ENCODE results near the gene KRT28.
"Not testable (repeated sequence)": the region's sequence is repeated elsewhere in the genome, so short reads cannot be mapped to it uniquely, and the experiment has no call there.

KRT28 gene

DNA sequence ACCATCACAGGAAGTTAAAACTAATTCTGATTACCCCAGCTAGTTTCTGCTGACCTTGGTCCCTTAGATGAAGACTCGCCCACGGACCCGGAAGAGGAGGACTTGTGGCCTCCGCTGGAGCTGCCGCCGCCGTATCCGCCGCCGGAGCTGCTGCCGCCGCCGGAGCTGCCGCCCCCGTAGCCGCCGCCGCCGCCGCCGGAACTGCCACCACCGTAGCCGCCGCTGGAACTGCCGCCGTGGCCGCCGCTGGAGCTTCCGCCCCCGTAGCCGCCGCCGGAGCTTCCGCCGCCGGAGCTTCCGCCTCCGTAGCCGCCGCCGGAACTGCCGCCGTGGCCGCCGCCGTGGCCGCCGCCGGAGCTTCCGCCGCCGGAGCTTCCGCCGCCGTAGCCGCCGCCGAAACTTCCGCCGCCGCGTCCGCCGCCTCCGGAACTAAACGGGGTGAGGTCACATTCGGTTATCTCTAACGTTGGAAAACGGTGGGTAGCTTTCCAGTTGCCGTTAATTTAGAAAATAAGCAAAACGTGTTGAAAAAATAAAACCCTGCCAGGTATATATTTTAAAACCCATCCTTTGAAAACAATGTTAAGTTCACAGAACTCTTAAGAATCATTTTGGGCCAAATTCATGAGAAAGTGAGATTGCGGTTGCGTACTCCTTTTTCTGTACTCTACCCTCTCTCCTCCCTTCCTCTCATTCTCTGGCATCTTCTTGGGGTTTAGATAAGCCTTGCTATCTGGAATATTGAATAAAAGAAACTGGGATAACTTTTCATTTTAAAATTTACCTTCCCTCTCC lies 19.2 kb upstream of the KRT28 start:
- DNase-seq (ENCODE audit: low read depth in 2 of 2), result peak; percentile 52 to 63

DNA sequence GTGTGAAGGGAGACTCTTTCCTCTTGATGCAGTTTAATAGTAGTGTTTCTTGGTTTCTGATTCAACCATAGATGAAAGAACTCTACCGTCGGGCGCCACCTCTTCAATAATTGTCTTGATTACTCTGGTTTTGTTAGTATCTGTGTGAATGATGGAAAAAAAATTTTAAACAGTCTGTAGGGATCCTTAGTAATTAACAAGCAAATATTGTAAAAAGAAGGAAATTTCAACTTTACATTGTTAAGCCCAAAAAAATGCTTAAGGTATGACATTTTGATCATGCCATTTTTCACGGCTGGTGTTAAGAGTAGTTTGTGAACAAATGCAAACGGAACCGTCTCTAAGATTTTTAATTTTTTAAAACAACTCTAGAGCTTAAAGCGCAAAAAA lies 18.6 kb upstream of the KRT28 start:
- DNase-seq (ENCODE audit: low read depth in 2 of 2), result no peak

DNA sequence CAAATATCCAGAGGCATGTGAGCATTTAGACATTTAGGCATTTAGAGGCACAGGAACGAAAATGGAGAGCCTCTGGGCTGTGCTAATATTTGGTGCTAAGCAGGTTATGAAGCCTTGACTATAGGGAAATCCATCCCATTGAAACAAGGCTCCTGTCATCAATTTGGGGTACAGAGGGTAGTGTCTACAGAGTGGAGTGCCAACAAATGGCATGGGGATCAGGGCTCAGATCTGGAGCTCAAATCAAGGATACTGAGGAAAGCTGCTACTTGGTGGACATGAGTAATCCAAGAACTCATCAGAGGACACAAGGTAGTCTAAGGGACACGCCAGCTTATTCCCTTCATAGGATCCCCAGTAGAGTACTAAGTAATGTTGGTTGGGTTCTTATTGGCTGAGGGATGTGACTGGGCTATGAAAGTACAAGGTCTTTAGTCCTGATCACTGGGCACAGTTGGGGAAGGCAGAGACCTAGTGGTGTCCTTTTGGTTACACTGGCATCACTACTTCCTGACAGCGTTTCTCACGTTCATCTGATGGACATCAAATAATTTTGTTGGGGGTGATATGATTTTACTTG lies 17.4 kb upstream of the KRT28 start:
- no peak for DNase-seq (ENCODE audit: low read depth in 2 of 2)

DNA sequence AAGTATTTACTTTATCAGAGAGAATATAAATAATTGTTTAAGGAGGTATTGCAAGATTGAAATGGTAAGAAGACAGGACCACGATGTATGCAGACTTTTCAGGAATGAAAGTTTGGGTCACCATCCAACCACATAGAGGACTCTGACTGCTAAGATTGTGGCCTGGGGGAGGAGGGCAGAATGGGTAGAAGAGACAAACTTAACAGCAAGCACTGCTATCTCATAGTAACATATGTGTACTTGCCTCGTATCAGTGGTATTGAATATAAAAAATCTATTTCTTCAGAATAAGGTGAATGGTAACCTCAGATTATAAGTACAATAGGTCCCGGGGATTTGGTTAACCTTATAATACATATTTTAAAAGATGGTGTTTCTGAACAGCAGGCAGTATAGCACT lies 16.8 kb upstream of the KRT28 start:
- no peak for DNase-seq (ENCODE audit: low read depth in 2 of 2)

DNA sequence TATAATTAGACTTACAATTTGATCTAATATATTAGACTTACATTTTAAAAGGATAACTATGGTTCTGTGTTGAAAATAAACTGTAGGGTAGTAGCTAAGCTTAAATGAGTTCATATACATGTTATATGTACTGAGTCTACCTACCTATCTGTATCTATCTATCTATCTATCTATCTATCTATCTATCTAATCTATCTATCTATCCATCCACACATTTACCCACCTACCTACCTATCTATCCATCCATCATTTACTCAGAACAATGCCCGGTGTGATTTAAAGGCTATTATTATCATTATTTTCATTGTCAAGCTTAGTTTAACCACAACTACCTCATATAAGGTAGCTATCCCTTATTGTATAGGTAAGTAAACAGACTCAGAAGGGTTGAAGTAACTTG lies 15.6 kb upstream of the KRT28 start:
- DNase-seq (ENCODE audit: low read depth in 2 of 2), result no peak

DNA sequence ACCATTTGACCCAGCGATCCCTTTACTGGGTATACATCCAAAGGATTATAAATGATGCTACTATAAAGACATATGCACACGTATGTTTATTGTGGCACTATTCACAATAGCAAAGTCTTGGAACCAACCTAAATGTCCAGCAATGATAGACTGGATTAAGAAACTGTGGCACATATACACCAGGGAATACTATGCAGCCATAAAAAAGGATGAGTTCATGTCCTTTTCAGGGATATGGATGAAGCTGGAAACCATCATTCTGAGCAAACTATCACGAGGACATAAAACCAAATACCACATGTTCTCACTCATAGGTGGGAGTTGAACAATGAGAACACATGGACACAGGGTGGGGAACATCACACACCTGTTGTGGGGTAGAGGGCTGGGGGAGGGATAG lies 14.9 kb upstream of the KRT28 start:
- DNase-seq (ENCODE audit: low read depth in 2 of 2), result not testable (repeated sequence)

DNA sequence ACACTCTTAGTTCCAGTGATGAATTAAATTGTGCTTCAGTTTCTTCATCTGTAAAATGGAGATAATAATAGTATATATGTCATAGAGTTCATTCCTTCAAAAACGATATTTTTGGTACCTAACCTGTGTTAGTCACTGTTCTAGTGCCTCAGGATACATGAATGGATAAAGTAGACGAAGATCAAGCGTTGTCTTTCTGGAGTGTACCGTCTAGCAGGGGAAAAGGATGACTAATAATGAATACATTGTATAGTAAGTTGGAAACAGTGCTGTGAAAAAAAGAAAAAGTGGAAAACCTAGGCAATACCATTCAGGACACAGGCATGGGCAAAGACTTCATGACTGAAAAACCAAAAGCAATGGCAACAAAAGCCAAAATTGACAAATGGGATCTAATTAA lies 14.0 kb upstream of the KRT28 start:
- DNase-seq (ENCODE audit: low read depth in 2 of 2), result no peak

DNA sequence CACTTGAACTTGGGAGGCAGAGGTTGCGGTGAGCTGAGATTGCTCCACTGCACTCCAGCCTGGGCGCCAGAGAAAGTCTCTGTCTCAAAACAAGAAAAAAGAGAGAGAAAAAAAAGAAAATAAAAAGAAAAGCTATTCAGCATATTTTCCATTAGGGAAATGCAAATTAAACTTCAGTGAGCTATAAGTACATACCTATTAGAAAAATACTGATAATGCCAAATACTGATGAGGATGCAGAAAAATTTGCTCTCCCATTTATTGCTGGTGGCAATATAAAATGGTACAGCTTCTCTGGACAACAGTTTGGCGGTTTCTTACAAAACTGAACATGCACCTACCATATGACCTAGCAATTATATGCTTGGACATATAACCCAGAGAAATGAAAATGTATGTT lies 12.9 kb upstream of the KRT28 start:
- DNase-seq (ENCODE audit: low read depth in 2 of 2), result no peak

DNA sequence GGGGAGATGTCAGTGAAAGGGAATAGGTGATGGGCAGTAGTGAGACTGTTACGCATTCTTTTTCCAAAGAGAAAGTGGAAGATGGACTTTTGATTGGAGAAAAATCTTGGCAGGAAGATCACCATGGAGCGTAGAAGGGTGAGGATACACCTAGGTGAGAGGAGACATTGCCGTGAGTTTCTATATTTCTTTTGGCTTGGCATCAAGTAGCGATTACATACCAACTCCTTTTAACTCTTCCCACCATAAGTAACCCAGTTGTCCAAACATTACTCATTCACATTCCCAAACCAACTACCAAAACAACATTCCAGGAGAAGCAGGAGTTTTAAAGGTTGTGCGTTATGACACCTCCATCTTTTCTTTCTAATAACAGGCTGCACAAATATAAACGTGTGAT lies 10.7 kb upstream of the KRT28 start:
- DNase-seq (ENCODE audit: low read depth in 2 of 2), result no peak

DNA sequence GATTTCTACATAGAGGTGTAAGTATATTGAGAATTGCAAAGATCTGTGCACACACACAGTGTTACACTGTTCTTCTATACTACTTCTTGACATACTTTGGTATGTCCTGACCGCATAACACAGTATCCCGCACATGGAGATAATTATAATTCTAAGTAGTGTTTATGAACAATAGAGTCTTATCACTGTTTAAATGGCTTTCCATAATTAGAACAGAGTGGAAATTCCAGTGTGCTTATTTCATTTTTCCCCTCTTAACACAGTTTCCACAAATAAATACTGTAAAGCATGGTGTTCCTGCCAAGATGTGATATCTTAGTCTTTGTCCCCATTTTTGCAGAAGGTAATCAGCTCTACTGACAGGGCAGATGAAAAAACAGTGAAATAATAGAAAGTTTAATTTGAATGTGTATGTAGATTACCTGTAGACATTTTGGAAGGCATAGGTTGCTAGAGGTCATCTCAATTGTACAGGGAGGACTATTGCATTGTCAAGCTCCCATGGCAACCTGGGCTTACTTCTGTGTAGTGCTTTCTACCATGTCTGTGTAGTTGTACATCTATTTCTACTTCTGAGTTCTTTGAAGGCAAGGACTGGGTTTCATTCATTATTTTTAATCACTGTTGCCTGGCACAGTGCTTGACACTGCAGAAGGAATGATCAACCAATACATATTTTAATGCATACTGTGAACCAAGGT lies 10.1 kb upstream of the KRT28 start:
- DNase-seq (ENCODE audit: low read depth in 2 of 2), result no peak

DNA sequence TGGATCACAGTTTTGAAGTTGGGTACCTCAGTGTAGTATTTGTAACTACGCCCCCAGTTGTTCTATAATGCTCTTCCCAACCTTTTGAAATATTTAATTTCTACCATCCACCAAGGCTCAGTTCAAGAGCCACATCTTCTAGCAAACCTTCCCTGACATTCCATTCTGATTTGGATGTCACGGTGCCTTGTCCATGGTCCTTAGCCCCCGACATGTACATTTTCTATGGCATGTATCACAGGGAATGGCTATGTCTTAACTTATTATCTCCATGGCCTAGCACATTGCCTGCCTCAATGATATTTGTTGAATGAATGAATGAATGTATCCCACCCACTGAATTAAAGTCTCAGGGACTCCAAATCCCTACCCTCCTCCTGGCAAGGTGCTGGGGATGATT lies 6.4 kb upstream of the KRT28 start:
- DNase-seq (ENCODE audit: low read depth in 2 of 2), result no peak

DNA sequence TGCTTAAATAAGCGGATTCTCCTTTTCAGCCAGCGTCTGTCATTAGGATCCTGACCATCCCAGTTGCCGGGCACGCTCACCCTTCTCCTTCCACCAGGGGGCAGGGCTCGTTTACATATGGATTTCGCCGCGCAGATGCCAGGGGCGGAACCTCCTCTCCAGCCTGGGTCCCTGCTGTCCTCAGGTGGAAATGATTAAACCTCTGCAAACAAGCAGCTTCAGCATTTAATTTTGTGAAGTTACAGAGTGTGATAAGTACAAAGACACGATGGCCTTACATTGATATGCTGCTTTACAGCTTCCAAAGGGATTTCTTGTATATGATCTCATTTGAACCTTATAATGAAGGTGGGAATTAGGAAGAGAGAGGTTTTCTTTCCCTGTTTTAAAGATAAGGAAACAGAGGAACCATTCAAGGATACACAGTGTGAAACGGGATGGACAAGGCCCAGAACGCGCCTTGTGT lies 3.9 kb upstream of the KRT28 start:
- peak; percentile 33 to 56 for DNase-seq (ENCODE audit: low read depth in 2 of 2)

DNA sequence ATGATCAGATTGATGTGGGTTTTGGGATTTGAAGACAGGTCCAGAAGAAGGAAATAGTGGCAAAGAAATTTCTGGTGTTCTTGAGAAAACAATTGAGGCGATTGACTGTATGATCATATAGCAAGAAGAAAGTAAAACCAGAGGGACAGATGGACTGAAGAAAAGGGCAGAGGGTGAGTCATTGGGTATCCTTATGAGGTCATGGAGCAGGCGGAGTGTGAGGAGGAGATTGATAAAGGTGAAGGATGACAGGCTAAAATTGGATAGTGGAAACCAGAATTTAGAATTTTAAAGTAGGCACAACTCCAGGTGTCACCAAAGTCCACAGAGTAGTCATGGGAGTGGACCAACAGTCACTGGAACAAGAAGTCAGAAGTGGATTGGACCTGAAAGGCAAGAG lies 1.4 kb upstream of the KRT28 start:
- no peak for DNase-seq (ENCODE audit: low read depth in 2 of 2)

DNA sequence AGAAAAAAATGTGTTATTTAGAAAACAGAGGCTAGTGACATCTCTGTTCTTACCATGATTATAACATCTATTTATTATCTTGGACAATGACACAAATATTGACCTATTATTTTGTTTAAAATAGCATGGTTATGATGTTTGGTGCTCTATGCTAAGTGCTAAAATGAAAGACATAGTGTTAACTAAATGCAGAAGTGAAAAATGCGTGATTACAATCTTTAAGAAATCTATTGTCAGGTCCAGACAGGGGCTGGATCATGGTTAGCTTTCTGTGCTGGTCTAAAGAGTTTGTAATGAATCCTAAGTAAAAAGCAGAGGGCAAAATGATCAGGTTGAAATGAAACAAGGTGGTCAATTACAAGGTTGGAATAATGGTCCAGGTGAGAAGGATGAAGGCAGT lies 622 bp upstream of the KRT28 start:
- DNase-seq (ENCODE audit: low read depth in 2 of 2), result no peak

DNA sequence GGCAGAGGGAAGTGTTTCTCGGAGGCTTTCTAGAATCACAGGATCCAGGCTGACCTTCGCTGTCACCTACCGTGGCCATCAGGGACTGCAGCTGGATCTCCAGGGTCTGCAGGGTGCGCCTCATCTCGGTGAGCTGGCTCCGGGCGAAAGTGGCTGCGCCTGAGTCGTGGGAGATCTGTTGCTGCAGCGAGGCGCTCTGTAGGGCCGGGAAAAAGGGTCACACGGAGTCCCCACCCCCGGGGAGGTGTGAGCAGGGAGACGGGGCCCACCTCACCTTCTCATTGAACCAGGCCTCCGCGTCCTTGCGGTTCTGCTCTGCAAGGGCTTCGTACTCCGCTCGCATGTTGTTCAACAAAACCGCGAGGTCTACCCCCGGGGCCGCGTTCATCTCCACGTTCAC lies 2.9 kb downstream of the KRT28 start:
- no peak for DNase-seq (ENCODE audit: low read depth in 2 of 2)

DNA sequence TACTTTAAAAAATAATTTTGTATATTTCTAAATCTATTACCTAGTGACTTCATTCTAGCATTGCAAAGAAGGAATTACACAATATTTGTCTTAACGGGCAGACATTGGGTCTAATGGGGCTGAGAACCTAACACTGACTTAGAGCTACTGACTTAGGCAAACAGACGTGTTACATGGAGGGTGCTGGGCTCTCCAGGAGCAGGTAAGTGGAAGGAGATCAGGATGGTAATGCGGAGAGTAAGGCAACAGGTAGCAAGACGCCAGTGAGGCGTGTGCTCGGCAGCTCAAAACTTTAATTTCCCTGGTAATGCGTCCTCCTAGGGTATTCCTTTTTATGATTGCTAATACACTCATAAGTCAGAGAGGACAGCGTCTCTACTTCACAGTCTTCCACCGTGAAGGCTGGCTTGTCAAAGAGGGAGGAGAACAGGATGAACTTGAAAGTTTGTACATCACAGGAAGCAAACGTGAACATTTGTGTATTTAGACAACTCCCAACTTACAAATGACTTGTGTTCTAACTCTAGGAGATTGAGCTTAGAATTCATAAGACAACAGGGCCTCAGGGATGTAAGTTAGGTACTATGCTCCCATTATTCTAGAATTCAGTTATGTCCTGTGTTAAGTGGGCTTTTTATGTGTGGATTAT lies 4.6 kb downstream of the KRT28 start:
- no peak for DNase-seq (ENCODE audit: low read depth in 2 of 2)

DNA sequence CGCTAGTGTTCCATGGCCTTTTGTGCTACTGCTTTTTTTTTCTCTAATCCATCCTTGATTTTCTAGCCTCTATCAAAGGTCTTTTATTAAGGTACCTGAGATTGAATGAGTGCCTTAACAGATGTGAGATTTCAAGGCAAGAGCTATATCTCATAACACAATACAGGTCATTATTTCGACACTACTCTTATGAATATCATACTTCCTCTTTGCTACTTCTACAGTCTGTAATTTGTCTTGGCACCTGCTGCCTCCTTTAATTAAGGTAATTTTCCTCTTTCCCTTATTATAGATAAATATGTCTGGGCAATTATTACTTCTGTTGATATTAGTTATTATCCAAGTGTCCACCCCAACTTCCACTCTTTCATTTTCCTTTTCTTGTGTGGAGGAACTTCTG lies 5.3 kb downstream of the KRT28 start:
- DNase-seq (ENCODE audit: low read depth in 2 of 2), result no peak

DNA sequence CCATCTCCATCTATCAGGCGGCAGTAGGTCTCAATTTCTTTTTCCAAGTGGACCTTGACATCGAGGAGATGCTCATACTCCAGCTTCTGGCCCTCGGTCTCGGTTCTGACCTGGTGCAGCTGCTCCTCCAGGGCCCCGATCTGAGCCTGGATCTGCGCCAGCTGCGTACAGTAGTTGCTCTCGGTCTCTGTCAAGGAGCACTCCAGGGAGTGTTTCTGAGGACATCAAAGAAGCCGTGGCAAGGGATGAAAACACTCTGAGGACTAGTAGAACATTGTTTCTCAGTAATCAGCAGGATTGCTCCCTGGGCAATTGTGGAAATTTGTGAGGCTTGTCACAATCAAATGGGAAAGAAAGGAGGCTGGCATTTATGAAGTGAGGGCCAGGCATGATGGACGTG lies 5.9 kb downstream of the KRT28 start:
- no peak for DNase-seq (ENCODE audit: low read depth in 2 of 2)

DNA sequence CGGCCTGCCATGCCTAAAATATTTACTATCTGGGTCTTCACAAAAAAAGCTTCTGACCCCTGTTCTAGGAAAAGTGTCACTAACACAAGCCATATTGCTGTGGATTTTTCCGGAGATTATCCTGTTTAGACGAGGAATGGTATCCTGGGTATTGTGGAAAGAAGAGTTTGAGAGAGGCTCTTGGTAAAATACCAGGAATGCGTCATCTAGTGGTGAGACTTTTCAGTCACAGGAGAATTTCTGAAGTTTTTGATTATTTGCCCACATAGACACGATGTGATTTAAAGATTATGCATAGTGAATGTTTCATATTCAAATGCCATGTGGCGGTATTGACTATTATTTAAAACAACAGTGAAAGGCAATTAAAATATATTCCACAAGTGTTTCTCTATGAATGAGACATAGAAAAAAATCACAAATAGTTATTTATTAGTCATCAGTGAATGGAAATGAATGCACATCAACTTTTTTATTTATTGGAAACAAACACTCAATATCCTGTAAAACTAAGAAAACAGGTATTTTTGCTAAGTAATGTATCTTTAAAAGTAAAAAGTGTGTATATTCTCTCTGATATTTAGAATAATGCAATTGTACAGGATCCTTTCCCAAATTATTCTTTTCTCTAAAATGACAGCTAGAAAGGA lies 7.8 kb downstream of the KRT28 start:
- no peak for DNase-seq (ENCODE audit: low read depth in 2 of 2)

DNA sequence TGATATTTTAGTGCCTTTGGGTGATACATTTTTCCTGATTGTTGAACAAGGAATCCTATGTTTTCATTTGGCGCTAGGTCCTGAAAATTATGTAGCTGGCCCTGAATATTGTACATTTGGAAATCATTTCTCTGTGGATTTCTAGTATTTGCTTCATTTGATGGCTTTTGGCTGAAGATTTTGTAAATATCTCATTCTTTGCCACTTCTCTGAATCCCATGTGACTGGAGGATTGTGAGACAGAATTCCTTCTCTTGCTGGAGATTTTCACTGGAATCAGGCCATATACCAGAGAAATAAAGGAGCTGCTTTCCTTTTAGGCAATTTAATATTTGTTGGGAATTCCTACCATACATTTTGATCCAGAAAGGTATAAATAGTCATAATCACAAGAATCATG lies 8.6 kb downstream of the KRT28 start:
- no peak for DNase-seq (ENCODE audit: low read depth in 2 of 2)

DNA sequence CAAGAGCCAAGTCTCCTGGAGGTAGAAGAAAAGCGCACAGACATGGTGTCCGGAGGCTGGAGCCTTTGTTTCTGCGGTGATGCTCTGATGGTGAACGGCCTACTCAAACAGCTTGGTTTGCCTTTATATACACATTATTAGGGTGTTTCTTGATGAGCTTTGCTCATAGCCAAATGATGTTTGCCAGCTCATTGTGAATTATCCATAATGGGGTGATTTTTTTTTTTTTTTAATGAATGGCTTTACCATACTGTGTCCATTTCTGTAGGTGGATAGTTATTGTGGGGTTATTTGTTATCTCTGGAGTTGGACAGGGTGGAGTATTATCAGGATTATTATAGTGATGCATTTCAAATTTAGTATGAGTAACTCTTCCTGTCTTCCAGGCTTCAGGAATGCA lies 17.3 kb downstream of the KRT28 start, which contains the start of gene KRT27:
Gene KRT27 (minus strand): TSS at position 101 of the 400 bp plus-strand sequence. CDS start 57 bp downstream, at position 44.
- DNase-seq (ENCODE audit: low read depth in 2 of 2), result no peak

Data from stimulated activated CD4-positive, alpha-beta T cell treated with anti-CD3 and anti-CD28 coated beads, Interleukin-1b, Interleukin-23, amount 100 ng/mL, for 1 hour (primary cell).